Stimulated activated CD8-positive, alpha-beta memory T cell treated with anti-CD3 and anti-CD28 coated beads, Interleukin-4, amount 100 ng/mL, for 1 hour (primary cell): Measurements from ENCODE around the gene NAA11.

Experiments
- DNase-seq, 2 donors: peaks; one replicate each; pipeline ENCODE4 v3.0.0-alpha.2; 2020; ENCODE audit warnings: low read depth in 2 of 2, low spot score in 1 of 2

Gene NAA11

GRCh38 chr4:79325864-79326328, at the start of gene NAA11:
TSS of gene NAA11 (minus strand) at chr4:79326061. CDS start at chr4:79325877, 184 bp downstream.
- DNase-seq: no peak

DNA sequence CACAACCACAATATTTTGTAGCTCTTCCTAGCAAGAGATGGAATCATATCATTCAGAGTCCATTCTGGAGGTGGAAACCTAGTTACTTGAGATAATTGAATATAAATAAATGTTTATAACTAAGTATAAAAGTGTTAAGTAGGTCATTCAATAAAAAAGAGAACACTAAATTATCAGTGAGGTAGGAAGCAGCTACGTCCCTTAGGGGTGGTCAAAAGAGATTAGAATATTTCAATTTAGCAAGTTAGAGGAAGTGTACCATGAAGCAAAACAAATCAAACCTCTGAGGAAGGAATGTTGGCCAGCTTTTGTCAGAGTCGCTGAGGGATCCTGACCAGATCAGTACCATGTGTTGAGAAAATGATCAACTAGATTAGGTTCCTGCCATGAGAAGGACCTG, 44.2 kb upstream of the NAA11 start:
- DNase-seq: no peak

- no peak for DNase-seq
These were observed 41.2 kb upstream of the NAA11 start for GRCh38 chr4:79367096-79367495.

GRCh38 chr4:79366422-79366821, 40.6 kb upstream of the NAA11 start:
- no peak for DNase-seq

- no peak for DNase-seq
These were observed 38.2 kb upstream of the NAA11 start for GRCh38 chr4:79364061-79364460.

- no peak for DNase-seq
These were observed 36.8 kb upstream of the NAA11 start for GRCh38 chr4:79362626-79363025.

DNA sequence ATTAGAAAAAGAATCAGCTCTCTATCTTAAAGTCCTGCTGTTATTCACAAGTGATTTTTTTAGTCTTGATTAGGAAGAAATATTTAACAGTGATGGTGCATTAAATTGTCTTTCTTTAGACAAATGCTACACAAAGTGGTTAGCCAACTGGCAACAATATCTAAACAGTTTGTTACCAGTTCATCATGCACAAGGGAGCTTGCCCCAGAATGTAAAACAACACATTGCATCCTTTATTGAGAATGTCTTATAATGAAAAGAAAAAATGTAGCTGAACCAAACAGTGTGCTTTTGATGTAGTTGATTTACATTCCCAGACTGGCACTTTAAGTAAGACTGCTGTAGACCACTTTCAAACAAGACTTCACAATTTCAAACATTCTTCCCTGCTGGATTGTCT, 34.1 kb upstream of the NAA11 start:
- DNase-seq: no peak

- no peak for DNase-seq
These were observed 32.6 kb upstream of the NAA11 start for GRCh38 chr4:79358438-79358837.

DNA sequence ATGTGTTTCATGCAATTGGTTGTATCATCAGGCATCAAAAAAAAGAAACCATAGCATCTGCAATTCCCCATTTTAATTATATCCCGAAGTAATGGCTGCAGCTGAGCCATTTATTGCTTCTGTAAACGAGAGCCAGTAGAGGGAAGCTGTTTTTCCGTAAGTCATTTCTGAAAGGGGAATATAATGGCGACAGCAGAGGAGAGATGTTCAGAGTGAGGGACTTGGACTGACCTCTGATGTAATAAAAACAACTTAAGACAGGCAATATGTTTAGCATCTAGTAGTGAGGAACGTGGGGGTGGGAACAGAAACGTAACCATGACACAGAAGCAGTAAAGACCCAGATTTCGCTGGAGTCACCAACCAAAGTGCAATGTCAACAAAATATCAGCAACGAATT, 31.5 kb upstream of the NAA11 start:
- no peak for DNase-seq

DNA sequence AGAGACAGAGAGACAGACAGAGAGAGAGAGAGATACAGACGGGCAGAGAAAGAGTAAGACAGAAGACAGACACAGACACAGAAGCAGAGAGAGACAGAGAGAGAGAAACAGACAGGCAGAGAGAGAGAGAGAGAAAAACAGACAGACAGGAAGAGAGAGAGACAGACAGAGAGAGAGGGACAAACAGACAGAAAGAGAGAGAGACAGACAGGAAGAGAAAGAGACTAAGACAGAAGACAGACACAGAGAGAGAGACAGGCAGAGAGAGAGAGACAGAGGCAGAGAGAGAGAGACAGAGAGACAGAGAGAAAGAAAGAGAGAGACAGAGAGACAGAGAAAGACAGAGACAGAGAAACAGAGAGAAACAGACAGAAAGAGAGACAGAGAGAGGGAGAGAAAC, 27.2 kb upstream of the NAA11 start:
- DNase-seq: no peak

- DNase-seq: no peak
These were observed 22.5 kb upstream of the NAA11 start for GRCh38 chr4:79348405-79348804.

- no peak for DNase-seq
These were observed 16.2 kb upstream of the NAA11 start for GRCh38 chr4:79341893-79342653.

GRCh38 chr4:79340568-79340967, 14.7 kb upstream of the NAA11 start:
- DNase-seq: no peak

DNA sequence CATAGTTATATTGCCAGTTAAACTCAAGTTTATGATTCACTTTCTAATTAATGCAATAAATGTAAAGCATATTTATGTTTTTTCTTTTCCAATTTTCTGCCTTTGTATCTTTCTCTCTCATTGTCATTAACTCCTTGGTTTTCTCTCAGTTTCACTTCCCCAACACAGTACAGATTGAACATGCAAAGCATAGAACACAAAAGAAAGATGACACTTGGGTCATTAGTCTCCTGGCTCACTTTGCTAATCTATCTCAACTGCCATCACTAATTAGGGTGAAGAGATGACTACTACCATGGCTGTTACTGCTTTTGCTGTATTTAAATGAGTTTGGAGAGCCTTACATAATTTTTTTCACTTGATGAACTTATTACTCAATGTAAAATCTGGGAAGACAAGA, 12.3 kb upstream of the NAA11 start:
- no peak for DNase-seq

GRCh38 chr4:79334783-79335182, 8.9 kb upstream of the NAA11 start:
- no peak for DNase-seq

DNA sequence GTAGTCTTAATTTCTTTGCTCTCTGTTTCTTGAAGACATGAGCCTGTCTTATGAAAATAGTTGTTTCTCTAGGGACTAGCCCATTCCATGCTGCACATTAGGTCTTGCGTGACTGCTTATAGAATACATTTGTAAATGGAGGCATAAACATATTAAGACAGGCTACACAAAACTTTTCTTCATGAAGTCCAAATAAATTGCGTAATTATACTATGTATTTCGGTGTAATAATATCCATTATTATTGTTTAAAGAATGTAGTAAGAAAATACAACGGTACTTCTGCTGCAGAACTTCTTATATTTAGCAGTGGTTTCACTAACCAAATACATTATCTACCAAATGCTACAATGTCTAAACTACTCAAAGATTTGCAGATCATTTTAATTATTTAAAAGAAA, 8.5 kb upstream of the NAA11 start:
- no peak for DNase-seq

- DNase-seq: no peak
These were observed 5.4 kb upstream of the NAA11 start for GRCh38 chr4:79331126-79331876.

DNA sequence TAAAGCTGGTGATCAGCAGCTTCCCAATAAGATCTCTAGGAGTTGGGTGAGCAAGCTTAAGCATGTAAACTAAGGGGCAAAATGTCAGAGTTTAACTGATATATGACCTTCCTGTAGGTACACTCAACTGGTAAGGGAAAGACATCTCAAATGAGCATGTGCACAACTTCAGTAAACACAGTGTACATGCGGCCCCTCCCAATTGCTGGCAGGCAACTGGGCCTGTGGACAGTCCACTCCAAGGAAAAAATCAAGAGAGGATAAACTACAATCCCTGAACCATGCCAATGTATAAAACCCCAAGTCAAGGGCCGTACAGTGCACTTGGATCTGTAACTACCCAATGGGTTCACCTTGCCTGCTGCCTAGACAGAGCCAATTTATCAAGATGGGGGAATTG, 4.9 kb upstream of the NAA11 start:
- no peak for DNase-seq

DNA sequence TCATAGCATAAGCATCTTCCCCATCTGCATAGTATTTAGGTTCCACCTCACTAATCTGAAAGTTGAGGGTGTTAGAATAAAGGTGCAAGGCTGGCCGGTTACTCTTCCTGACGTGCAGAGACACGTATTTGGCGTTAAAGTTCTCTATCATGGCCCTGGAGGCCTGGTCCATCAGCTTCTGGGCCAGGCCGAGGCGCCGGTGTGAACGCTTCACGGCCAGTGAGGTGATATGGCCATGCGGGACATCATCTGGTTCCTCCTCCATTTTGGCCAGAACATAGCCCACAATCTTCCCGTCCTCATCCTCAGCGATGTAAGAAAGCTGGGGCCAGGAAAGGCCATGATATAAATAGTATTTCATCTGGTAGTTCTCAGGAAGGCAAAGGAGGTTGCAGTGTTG, 425 bp downstream of the NAA11 start:
- no peak for DNase-seq

DNA sequence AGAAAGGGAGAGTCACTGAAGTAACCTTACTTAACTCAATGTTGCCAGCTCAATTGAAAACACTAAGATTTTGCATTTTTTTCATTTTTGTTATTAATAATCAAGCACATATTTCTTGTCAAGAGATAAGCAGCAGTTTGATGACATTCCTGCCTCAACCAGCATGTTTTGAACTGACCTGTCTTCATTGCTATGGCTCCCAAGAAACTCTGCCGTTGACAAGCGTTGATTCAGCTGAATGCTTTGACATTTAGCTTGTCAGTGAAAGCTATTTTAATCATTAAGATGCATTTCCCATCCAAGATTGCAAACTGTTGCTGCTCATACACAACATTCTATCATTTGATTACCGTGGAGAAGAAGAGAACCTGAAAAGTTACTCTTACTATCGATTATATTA, 5.9 kb downstream of the NAA11 start:
- no peak for DNase-seq

- no peak for DNase-seq
These were observed 8.2 kb downstream of the NAA11 start for GRCh38 chr4:79317711-79318110.

- no peak for DNase-seq
These were observed 10.0 kb downstream of the NAA11 start for GRCh38 chr4:79315891-79316290.

DNA sequence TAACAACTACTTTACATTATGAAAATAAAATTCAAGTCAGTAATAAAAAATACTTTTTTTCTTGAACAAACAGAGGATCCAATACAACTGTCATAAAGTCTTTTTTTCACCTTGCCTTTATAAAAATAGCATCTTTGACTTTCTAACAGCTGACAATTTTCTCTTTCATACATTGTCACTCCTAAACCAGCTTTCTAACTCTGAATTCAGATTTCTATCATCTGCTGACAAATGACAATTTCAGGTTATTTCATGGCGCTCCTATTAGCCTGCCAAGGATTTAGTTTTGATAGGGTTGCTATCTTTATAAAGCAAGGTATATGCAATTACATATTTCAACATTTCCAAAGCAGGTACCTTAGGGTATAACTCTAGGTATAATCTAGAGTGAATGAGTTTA, 14.6 kb downstream of the NAA11 start:
- DNase-seq: no peak
